Neural crest cell (in vitro differentiated cells): ENCODE results near the gene NUTF2. TPM values are rescaled to one million over a fixed set of nuclear protein-coding genes. Genes with fewer than 3 reads are reported as not detected.
"Not testable (repeated sequence)": the region's sequence is repeated elsewhere in the genome, so short reads cannot be mapped to it uniquely, and the experiment has no call there.

Experiments used
- DNase-seq: peaks from one replicate; pipeline ENCODE4 v3.0.0; 2021; ENCODE audit warnings: low read depth, mixed read lengths, low spot score
- H3K27ac Mint-ChIP-seq: one replicate; pipeline ENCODE4 v1.8.0; 2021; ENCODE audit warnings: mild to moderate bottlenecking, mixed read lengths; ENCODE audit not compliant: unreplicated experiment
- H3K27me3 Mint-ChIP-seq: 2 replicates; pipeline ENCODE4 v1.8.0; 2021; ENCODE audit warnings: low read depth, mild to moderate bottlenecking, mixed read lengths
- H3K36me3 Mint-ChIP-seq: 2 replicates; pipeline ENCODE4 v1.8.0; 2021; ENCODE audit warnings: low read depth, mild to moderate bottlenecking, mixed read lengths
- H3K4me1 Mint-ChIP-seq: 2 replicates; pipeline ENCODE4 v1.8.0; 2021; ENCODE audit warnings: mixed read lengths
- H3K4me3 Mint-ChIP-seq: one replicate; pipeline ENCODE4 v1.8.0; 2021; ENCODE audit warnings: mild to moderate bottlenecking, mixed read lengths
- H3K9me3 Mint-ChIP-seq: 2 replicates; pipeline ENCODE4 v1.8.0; 2021; ENCODE audit warnings: mixed read lengths
- total RNA-seq: library from RNA; stranded (reverse); gene quantifications from 2 replicates; pipeline ENCODE4 v1.2.1, GENCODE V29; 2021
- TF ChIP-seq, protein P1 (sequence below): fragments of 200-600 bp; sonication (generic); conservative IDR thresholded peaks from 2 replicates; pipeline ENCODE4 v1.5.0; 2021; ENCODE audit warnings: antibody characterized with exemption, mild to moderate bottlenecking

The NUTF2 gene
- total RNA-seq, 1 donor from 2014 or later = 185 TPM

DNA sequence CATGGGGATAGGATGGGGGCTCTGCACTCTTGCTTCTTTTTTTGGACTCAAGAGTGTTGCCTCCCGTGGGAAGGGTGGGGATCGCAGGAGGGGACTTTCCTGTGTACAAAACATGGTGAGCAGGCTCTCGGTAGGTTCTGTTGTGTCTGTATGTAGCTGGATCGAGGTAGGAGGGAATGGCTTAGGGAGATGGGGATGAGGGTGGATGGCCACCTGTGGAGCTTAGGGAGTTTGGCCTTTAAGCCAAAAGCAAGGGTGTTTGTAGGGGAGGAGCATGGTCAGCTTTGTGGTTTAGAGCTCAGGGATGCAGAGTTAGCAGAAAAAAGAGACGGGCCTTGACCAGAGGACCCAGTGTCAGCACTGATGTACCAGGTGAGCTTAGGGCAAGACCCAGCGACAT, 15.1 kb downstream of the NUTF2 start:
- peak overlapping the region; percentile 84 for H3K27ac Mint-ChIP-seq

DNA sequence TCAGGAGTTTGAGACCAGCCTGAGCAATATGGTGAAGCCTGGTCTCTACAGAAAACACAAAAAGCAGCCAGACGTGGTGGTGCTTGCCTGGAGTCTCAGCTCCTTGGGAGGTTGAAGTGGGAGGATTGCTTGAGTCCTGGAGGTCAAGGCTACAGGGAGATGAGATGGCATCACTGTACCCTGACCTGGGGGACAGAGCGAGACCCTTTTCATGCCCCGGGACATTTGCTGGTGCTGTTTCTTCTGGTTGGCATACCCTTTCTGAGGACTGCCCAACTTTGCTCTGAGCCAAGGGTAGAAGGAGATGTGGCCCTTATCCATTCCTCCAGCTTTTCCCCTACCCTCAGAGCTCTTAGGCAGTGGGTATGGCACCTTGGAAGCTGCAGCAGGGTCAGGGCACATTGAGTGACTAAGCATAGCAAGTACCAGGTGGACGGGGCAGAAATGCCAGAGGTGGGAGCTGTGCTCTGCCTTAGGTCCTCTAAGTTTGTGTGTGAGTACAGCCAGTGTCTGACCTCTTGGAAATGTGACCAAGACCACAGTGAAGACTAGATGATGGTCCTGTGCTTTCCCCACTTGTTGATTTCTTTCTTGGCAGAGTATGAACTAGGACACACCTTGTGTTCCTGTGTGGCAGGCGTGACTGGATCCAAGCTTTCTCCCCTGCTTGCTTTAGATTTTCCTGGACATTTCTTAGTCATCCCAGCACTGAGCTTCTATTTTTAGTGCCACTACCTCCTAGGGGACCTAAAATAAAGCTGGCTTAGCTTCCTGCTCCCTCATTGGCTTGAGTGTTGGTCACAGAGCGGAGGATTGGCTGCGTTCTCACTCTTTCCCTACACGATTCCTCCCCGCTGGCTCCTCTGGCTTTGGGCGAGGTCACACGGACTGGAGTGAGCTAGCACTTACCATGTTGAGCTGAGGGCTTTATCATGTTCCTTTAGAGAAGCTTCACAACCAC, 16.2 kb downstream of the NUTF2 start:
- TF ChIP-seq, protein P1, sequence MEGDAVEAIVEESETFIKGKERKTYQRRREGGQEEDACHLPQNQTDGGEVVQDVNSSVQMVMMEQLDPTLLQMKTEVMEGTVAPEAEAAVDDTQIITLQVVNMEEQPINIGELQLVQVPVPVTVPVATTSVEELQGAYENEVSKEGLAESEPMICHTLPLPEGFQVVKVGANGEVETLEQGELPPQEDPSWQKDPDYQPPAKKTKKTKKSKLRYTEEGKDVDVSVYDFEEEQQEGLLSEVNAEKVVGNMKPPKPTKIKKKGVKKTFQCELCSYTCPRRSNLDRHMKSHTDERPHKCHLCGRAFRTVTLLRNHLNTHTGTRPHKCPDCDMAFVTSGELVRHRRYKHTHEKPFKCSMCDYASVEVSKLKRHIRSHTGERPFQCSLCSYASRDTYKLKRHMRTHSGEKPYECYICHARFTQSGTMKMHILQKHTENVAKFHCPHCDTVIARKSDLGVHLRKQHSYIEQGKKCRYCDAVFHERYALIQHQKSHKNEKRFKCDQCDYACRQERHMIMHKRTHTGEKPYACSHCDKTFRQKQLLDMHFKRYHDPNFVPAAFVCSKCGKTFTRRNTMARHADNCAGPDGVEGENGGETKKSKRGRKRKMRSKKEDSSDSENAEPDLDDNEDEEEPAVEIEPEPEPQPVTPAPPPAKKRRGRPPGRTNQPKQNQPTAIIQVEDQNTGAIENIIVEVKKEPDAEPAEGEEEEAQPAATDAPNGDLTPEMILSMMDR = no peak
- H3K4me3 Mint-ChIP-seq = no peak overlapping the region
- H3K4me1 Mint-ChIP-seq = peaks cover 20% of the 10 kb centered on the region
- DNase-seq = no peak
- no peaks in the 10 kb centered on the region for H3K27me3 Mint-ChIP-seq
- H3K9me3 Mint-ChIP-seq = no peaks in the 10 kb centered on the region
- H3K36me3 Mint-ChIP-seq = peaks cover 9% of the 10 kb centered on the region
- H3K27ac Mint-ChIP-seq = peak overlapping the region; percentile 27

More for the DNA sequence above, 15.1 kb downstream of the NUTF2 start:
- TF ChIP-seq, protein P1 = no peak
- DNase-seq = no peak
- Mint-ChIP-seq H3K4me3 (peak overlapping the region; percentile 75), H3K9me3 (no peaks in the 10 kb centered on the region), H3K27me3 (no peaks in the 10 kb centered on the region), H3K36me3 (peaks cover 6% of the 10 kb centered on the region), H3K4me1 (peaks cover 28% of the 10 kb centered on the region)

DNA sequence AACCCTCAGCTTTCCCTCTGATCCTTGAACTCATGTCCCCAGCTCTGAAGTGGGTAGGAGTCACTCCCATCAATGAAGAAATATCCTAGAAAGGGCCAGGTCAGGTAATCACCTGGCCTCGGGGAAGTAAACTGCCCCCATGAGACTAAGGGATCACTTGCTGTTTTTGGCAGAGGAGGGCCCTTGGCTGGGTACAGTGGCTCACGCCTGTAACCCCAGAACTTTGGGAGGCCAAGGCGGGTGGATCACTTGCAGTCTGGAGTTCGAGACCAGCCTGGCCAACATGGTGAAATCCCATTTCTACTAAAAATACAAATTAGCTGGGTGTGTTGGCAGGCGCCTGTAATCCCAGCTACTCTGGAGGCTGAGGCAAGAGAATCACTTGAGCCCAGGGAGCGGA, 17.3 kb downstream of the NUTF2 start:
- H3K36me3 Mint-ChIP-seq, DNase-seq, H3K4me3 Mint-ChIP-seq, H3K9me3 Mint-ChIP-seq, H3K27me3 Mint-ChIP-seq, H3K27ac Mint-ChIP-seq: not testable (repeated sequence)
- H3K4me1 Mint-ChIP-seq = peaks cover 16% of the 10 kb centered on the region

DNA sequence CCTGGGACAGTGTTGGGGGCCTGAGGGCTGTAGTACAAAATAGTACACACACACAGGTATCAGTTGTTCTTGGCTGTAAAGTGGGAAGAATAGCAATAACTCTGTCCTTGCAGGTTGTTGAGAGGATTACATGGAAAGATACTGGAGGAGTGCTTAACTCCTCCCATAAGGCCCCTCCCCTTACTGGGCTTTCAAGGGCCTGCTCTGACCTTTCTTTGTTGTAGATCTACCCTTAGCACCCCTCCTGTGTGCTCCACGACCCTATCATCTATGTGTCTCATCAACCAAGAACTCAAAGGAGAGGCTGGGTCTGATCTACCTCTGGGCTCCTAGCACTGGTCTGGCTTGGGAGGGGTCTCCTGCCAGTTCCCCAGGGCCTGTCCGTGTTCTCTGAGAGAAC, 17.9 kb downstream of the NUTF2 start:
- Mint-ChIP-seq H3K27ac (peak overlapping the region; percentile 58), H3K9me3 (no peaks in the 10 kb centered on the region), H3K36me3 (peaks cover 9% of the 10 kb centered on the region), H3K4me3 (no peak overlapping the region), H3K27me3 (no peaks in the 10 kb centered on the region), H3K4me1 (peaks cover 16% of the 10 kb centered on the region)
- no peak for DNase-seq
- TF ChIP-seq, protein P1 = no peak

DNA sequence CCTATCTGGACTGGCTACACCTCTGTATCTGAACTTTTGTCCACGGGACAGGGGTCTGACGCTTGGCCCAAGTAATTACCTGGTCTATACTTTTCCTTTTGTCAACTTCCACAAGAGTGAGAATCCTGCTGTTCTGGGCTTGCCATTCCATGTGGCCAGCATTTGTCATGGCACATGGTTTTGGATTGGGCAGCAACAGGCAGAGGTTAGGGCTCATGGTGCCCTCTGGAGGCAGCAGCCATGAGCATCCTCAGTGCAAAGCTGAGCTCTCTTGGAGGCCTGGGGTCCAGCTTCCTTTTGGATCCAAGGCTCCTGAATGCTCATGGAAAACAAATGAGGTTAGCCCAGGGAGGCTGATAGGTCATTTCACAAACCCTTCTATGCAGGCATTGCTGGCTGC, 18.6 kb downstream of the NUTF2 start:
- H3K36me3 Mint-ChIP-seq = peaks cover 9% of the 10 kb centered on the region
- H3K9me3 Mint-ChIP-seq = no peaks in the 10 kb centered on the region
- H3K27ac Mint-ChIP-seq = no peak overlapping the region
- TF ChIP-seq, protein P1 = peak; percentile 35
- peaks cover 15% of the 10 kb centered on the region for H3K4me1 Mint-ChIP-seq
- H3K4me3 Mint-ChIP-seq = peak overlapping the region; percentile 41
- no peak for DNase-seq
- no peaks in the 10 kb centered on the region for H3K27me3 Mint-ChIP-seq

DNA sequence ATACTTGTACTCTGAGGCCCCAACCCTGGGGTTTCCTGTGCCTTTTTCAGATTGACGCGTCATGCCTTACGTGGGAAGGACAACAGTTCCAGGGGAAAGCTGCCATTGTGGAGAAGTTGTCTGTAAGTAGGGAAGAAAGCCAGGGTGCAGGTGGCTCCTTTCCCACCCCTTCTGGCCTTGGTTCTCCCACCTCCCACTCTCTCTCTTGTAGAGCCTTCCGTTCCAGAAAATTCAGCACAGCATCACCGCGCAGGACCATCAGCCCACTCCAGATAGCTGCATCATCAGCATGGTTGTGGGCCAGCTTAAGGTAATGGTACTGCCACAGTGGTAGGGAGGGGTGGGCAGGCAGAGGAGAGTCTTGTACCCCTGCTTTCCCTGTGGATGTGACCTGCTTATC, 21.6 kb downstream of the NUTF2 start:
- TF ChIP-seq, protein P1 = no peak
- H3K36me3 Mint-ChIP-seq = peaks cover 9% of the 10 kb centered on the region
- no peaks in the 10 kb centered on the region for H3K27me3 Mint-ChIP-seq

More for the DNA sequence above, 21.6 kb downstream of the NUTF2 start:
- no peak for DNase-seq
- no peak overlapping the region for H3K4me3 Mint-ChIP-seq
- no peaks in the 10 kb centered on the region for H3K9me3 Mint-ChIP-seq
- H3K4me1 Mint-ChIP-seq = peaks cover 10% of the 10 kb centered on the region
- H3K27ac Mint-ChIP-seq = peak overlapping the region; percentile 87
